ENCODE measurements around the gene PHYKPL.

GRCh38 chr5:178228609-178229008 is 4.0 kb downstream of the PHYKPL start:
- TF ChIP-seq CTCF (IDR thresholded peaks at IDR 0.05) (no peak), EP300 (IDR thresholded peaks at IDR 0.05) (no peak)
